ENCODE data around the gene PPAT. TPM values are rescaled to one million over a fixed set of nuclear protein-coding genes. Genes with fewer than 3 reads are reported as not detected.

The PPAT gene
- total RNA-seq, 1 donor from 2014 or later: 42.2 TPM

DNA sequence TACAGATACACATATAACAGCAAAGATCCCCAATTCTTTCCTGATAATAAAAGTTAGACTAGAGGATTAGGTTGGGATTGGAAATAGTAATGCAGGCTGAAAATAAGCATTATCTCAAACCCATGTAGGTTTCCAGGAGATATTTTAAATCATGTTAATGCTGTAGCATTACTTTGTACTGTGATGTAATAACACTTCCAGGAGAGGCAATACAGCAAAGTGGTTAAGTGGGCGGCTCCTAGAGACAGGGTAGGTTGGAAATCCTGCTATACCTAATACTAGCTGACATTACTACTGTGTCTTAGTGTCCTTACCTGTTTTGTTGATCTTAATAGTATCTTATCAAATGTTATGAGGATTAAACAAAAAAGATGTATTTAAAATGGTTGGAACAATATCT, 10.3 kb upstream of the PPAT start:
- Histone ChIP-seq H3K4me2 (ENCODE audit: low read length) (no peak overlapping the region), H3K9ac (ENCODE audit: low read length) (no peak overlapping the region), H3K27me3 (ENCODE audit: insufficient read depth, low read length) (no peaks in the 10 kb centered on the region), H3K9me3 (ENCODE audit: insufficient read depth, low read depth, low read length) (no peaks in the 10 kb centered on the region), H3K36me3 (ENCODE audit: insufficient read depth, low read length) (peaks cover 30% of the 10 kb centered on the region), H3K4me3 (ENCODE audit: insufficient read depth, low read depth, low read length) (no peak overlapping the region), H3K27ac (ENCODE audit: low read depth, low read length) (no peak overlapping the region), H2AFZ (ENCODE audit: low read depth, low read length) (no peak overlapping the region), H3K79me2 (ENCODE audit: insufficient read depth, low read length) (peaks cover 55% of the 10 kb centered on the region), H3K4me1 (ENCODE audit: insufficient read depth, low read length) (no peaks in the 10 kb centered on the region), H4K20me1 (ENCODE audit: insufficient read depth, low read length) (peaks cover 3% of the 10 kb centered on the region)
- DNase-seq (ENCODE audit: low read depth) (no peak), FAIRE-seq (no peak)
- Mint-ChIP-seq H3K4me1 (ENCODE audit: low read depth, unreplicated experiment) (peaks cover 17% of the 10 kb centered on the region), H3K27ac (ENCODE audit: unreplicated experiment) (no peak overlapping the region), H3K9me3 (ENCODE audit: unreplicated experiment) (no peaks in the 10 kb centered on the region), H3K4me3 (ENCODE audit: unreplicated experiment) (no peak overlapping the region), H3K36me3 (ENCODE audit: low read depth, unreplicated experiment) (peaks cover 15% of the 10 kb centered on the region), H3K27me3 (ENCODE audit: low read depth, unreplicated experiment) (no peaks in the 10 kb centered on the region)
- TF ChIP-seq, protein P1, sequence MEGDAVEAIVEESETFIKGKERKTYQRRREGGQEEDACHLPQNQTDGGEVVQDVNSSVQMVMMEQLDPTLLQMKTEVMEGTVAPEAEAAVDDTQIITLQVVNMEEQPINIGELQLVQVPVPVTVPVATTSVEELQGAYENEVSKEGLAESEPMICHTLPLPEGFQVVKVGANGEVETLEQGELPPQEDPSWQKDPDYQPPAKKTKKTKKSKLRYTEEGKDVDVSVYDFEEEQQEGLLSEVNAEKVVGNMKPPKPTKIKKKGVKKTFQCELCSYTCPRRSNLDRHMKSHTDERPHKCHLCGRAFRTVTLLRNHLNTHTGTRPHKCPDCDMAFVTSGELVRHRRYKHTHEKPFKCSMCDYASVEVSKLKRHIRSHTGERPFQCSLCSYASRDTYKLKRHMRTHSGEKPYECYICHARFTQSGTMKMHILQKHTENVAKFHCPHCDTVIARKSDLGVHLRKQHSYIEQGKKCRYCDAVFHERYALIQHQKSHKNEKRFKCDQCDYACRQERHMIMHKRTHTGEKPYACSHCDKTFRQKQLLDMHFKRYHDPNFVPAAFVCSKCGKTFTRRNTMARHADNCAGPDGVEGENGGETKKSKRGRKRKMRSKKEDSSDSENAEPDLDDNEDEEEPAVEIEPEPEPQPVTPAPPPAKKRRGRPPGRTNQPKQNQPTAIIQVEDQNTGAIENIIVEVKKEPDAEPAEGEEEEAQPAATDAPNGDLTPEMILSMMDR (IDR thresholded peaks at IDR 0.05; ENCODE audit: insufficient read depth, low read depth, low read length): no peak
- no peak for TF ChIP-seq EZH2 (IDR thresholded peaks at IDR 0.05; ENCODE audit: insufficient read depth, low read length)

DNA sequence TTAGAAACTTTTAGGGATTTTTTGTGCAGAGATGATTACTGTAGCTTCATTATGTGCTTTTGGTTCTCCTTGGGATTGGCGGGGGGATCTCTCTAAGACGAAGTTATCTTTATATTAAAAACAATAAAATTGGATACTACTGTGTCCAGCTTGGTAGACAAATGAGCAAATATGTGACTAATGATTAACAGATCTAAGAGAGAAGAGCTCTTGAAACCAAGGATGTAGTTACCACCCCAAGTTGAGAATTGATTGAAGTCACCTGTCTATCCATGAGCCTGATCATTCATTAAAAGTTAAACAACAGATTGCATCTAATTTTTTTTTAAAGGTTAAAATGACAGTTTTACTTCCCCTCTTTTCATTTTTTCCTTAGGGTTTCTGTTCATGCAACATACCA, 9.3 kb upstream of the PPAT start:
- FAIRE-seq (no peak), DNase-seq (ENCODE audit: low read depth) (no peak)
- H3K36me3 Mint-ChIP-seq (ENCODE audit: low read depth, unreplicated experiment): peaks cover 14% of the 10 kb centered on the region
- no peaks in the 10 kb centered on the region for H3K9me3 ChIP-seq (ENCODE audit: insufficient read depth, low read depth, low read length)
- H3K4me1 Mint-ChIP-seq (ENCODE audit: low read depth, unreplicated experiment): peaks cover 20% of the 10 kb centered on the region
- TF ChIP-seq, protein P1 (IDR thresholded peaks at IDR 0.05; ENCODE audit: insufficient read depth, low read depth, low read length): no peak
- no peak for TF ChIP-seq EZH2 (IDR thresholded peaks at IDR 0.05; ENCODE audit: insufficient read depth, low read length)
- H3K4me2 ChIP-seq (ENCODE audit: low read length): no peak overlapping the region
- H3K9ac ChIP-seq (ENCODE audit: low read length): no peak overlapping the region
- peak overlapping the region; percentile 21 for H3K4me3 Mint-ChIP-seq (ENCODE audit: unreplicated experiment)
- peaks cover 13% of the 10 kb centered on the region for H4K20me1 ChIP-seq (ENCODE audit: insufficient read depth, low read length)
- no peak overlapping the region for H2AFZ ChIP-seq (ENCODE audit: low read depth, low read length)
- H3K27ac Mint-ChIP-seq (ENCODE audit: unreplicated experiment): no peak overlapping the region
- H3K4me3 ChIP-seq (ENCODE audit: insufficient read depth, low read depth, low read length): no peak overlapping the region
- H3K27me3 ChIP-seq (ENCODE audit: insufficient read depth, low read length): no peaks in the 10 kb centered on the region
- H3K79me2 ChIP-seq (ENCODE audit: insufficient read depth, low read length): peaks cover 64% of the 10 kb centered on the region
- H3K36me3 ChIP-seq (ENCODE audit: insufficient read depth, low read length): peaks cover 31% of the 10 kb centered on the region
- H3K9me3 Mint-ChIP-seq (ENCODE audit: unreplicated experiment): no peaks in the 10 kb centered on the region
- H3K4me1 ChIP-seq (ENCODE audit: insufficient read depth, low read length): no peaks in the 10 kb centered on the region
- H3K27ac ChIP-seq (ENCODE audit: low read depth, low read length): no peak overlapping the region
- H3K27me3 Mint-ChIP-seq (ENCODE audit: low read depth, unreplicated experiment): no peaks in the 10 kb centered on the region

DNA sequence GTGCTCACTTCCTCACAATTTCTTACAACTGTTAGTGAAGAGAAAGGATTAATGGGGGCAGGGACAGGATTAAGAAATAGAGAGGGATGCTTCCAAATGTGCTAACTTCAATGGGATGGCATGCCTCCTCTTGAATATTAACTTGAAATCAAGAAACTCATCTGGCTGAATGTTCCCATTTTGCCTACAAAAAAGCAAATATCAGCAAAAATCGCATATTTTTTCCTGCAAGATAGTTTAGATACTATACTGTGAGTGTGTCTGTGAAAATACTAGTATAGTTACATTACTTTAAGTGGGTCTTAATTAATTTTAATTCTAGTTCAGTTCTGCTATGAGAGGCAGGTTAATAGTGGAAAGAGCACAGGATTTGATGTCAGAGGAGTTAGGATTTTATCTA, 5.6 kb upstream of the PPAT start:
- no peaks in the 10 kb centered on the region for H3K27me3 Mint-ChIP-seq (ENCODE audit: low read depth, unreplicated experiment)
- Histone ChIP-seq H3K9ac (ENCODE audit: low read length) (no peak overlapping the region), H3K4me1 (ENCODE audit: insufficient read depth, low read length) (peaks cover 4% of the 10 kb centered on the region), H3K27ac (ENCODE audit: low read depth, low read length) (no peak overlapping the region), H3K79me2 (ENCODE audit: insufficient read depth, low read length) (peaks cover 90% of the 10 kb centered on the region), H3K27me3 (ENCODE audit: insufficient read depth, low read length) (no peaks in the 10 kb centered on the region), H3K9me3 (ENCODE audit: insufficient read depth, low read depth, low read length) (no peaks in the 10 kb centered on the region), H4K20me1 (ENCODE audit: insufficient read depth, low read length) (peaks cover 24% of the 10 kb centered on the region), H3K4me2 (ENCODE audit: low read length) (no peak overlapping the region), H2AFZ (ENCODE audit: low read depth, low read length) (no peak overlapping the region), H3K36me3 (ENCODE audit: insufficient read depth, low read length) (peaks cover 19% of the 10 kb centered on the region), H3K4me3 (ENCODE audit: insufficient read depth, low read depth, low read length) (no peak overlapping the region)
- H3K36me3 Mint-ChIP-seq (ENCODE audit: low read depth, unreplicated experiment): peaks cover 10% of the 10 kb centered on the region
- no peak for TF ChIP-seq EZH2 (IDR thresholded peaks at IDR 0.05; ENCODE audit: insufficient read depth, low read length)
- TF ChIP-seq, protein P1 (IDR thresholded peaks at IDR 0.05; ENCODE audit: insufficient read depth, low read depth, low read length): no peak
- peaks cover 18% of the 10 kb centered on the region for H3K4me1 Mint-ChIP-seq (ENCODE audit: low read depth, unreplicated experiment)
- FAIRE-seq (no peak), DNase-seq (ENCODE audit: low read depth) (no peak)
- H3K9me3 Mint-ChIP-seq (ENCODE audit: unreplicated experiment): no peaks in the 10 kb centered on the region
- H3K4me3 Mint-ChIP-seq (ENCODE audit: unreplicated experiment): peak overlapping the region; percentile 8
- no peak overlapping the region for H3K27ac Mint-ChIP-seq (ENCODE audit: unreplicated experiment)

Measured in astrocyte (in vitro differentiated cells and primary cell).